B cell (primary cell): Measurements from ENCODE around the gene STX10. TPM values are rescaled to one million over a fixed set of nuclear protein-coding genes. Genes with fewer than 3 reads are reported as not detected.

Experiments
- ATAC-seq: fragments of 200-7000 bp; cut with Tn5 transposase; one replicate; pipeline ENCODE4 v1.10.0; 2021; ENCODE audit warnings: low read depth, mild to moderate bottlenecking, moderate number of reproducible peaks, moderate library complexity
- CTCF ChIA-PET: fragments of 350-600 bp; sonication (Branson Sonifier 250); formaldehyde crosslinking; loops from one replicate; lab custom pipeline; 2021; ENCODE audit warnings: antibody characterized with exemption, inconsistent platforms; lab: Charles Lee
- POLR2A ChIA-PET: fragments of 350-600 bp; sonication (Branson Sonifier 250); formaldehyde crosslinking; loops from one replicate; lab custom pipeline; 2021; ENCODE audit warnings: antibody characterized with exemption; lab: Charles Lee
- DNase-seq: peaks from one replicate; pipeline ENCODE4 v3.0.0; 2013
- H2AFZ ChIP-seq: 2 replicates; pipeline ENCODE4 v1.6.1; 2012; ENCODE audit warnings: mild to moderate bottlenecking, low read depth, low read length; ENCODE audit not compliant: insufficient read depth, poor library complexity, severe bottlenecking
- H3K27ac ChIP-seq, 2 donors: 1 replicate in 1 of 2; 2 replicates in 1 of 2; pipeline ENCODE4 v1.5.1; 2012 to 2013; ENCODE audit warnings: low read length in 2 of 2, mild to moderate bottlenecking in 2 of 2, moderate library complexity in 1 of 2
- H3K27me3 ChIP-seq, 4 experiments: fragments of 200-600 bp in 1 of 4; sonication (generic) in 1 of 4; replicated peaks in 1 of 4; 1 replicate in 2 of 4; 2 replicates in 2 of 4; pipeline versions ENCODE4 v1.6.1 to v1.7.0; 2013 to 2016; ENCODE audit warnings: low read length in 3 of 4, mild to moderate bottlenecking in 2 of 4, mixed read lengths in 1 of 4, moderate library complexity in 1 of 4; ENCODE audit not compliant: insufficient read depth in 4 of 4, control insufficient read depth in 3 of 4; ENCODE audit errors: control extremely low read depth in 1 of 4
- H3K36me3 ChIP-seq, 2 experiments: replicated peaks in 1 of 2; 1 replicate in 1 of 2; 2 replicates in 1 of 2; pipeline versions ENCODE4 v1.6.1 to v1.7.1; 2013; ENCODE audit warnings: low read length in 1 of 2; ENCODE audit not compliant: insufficient read depth in 2 of 2, control insufficient read depth in 1 of 2; ENCODE audit errors: control extremely low read depth in 1 of 2, extremely low read depth in 1 of 2
- H3K4me1 ChIP-seq, 2 donors: fragments of 200-600 bp in 1 of 2; sonication (generic) in 1 of 2; 1 replicate in 1 of 2; 2 replicates in 1 of 2; pipeline versions ENCODE4 v1.5.1 to v1.6.1; 2013 to 2017; ENCODE audit warnings: low read length in 2 of 2; ENCODE audit not compliant: control insufficient read depth in 2 of 2, insufficient read depth in 2 of 2
- H3K4me2 ChIP-seq: replicated peaks from 2 replicates; pipeline ENCODE3; 2012; ENCODE audit warnings: mild to moderate bottlenecking, low read depth, low read length; ENCODE audit not compliant: poor library complexity, severe bottlenecking
- H3K4me3 ChIP-seq, 5 experiments: fragments of 200-600 bp in 1 of 5; sonication (generic) in 1 of 5; 1 replicate in 3 of 5; 2 replicates in 2 of 5; pipeline versions ENCODE4 v1.5.1 to v1.7.0; 2011 to 2016; ENCODE audit warnings: low read length in 4 of 5, mild to moderate bottlenecking in 4 of 5, low read depth in 2 of 5, control low read depth in 1 of 5, moderate library complexity in 1 of 5; ENCODE audit not compliant: insufficient read depth in 1 of 5; ENCODE audit errors: control extremely low read depth in 1 of 5, extremely low read depth in 1 of 5
- H3K79me2 ChIP-seq: fragments of 200-600 bp; sonication (generic); one replicate; pipeline ENCODE4 v1.6.0; 2016; ENCODE audit warnings: low read length; ENCODE audit not compliant: control insufficient read depth, insufficient read depth
- H3K9ac ChIP-seq: fragments of 200-600 bp; sonication (generic); 2 replicates; pipeline ENCODE4 v1.6.1; 2017; ENCODE audit warnings: mild to moderate bottlenecking, low read length, moderate library complexity
- H3K9me3 ChIP-seq, 3 donors: one replicate each; pipeline versions ENCODE4 v1.6.1 to v1.7.1; 2013; ENCODE audit warnings: low read length in 2 of 3; ENCODE audit not compliant: control insufficient read depth in 2 of 3, insufficient read depth in 1 of 3; ENCODE audit errors: control extremely low read depth in 1 of 3
- H4K20me1 ChIP-seq: 2 replicates; pipeline ENCODE4 v1.6.0; 2012; ENCODE audit warnings: mild to moderate bottlenecking, low read length; ENCODE audit not compliant: insufficient read depth, control insufficient read depth, poor library complexity, severe bottlenecking
- H3K27ac Mint-ChIP-seq: one replicate; pipeline ENCODE4 v1.8.0; 2021; ENCODE audit warnings: mixed read lengths
- H3K27me3 Mint-ChIP-seq: one replicate; pipeline ENCODE4 v1.8.0; 2021; ENCODE audit warnings: mixed read lengths
- H3K4me1 Mint-ChIP-seq: one replicate; pipeline ENCODE4 v1.8.0; 2021; ENCODE audit warnings: mixed read lengths
- H3K4me3 Mint-ChIP-seq: one replicate; pipeline ENCODE4 v1.8.0; 2021; ENCODE audit warnings: mixed read lengths
- H3K9me3 Mint-ChIP-seq: one replicate; pipeline ENCODE4 v1.8.0; 2022; ENCODE audit warnings: mixed read lengths; ENCODE audit not compliant: insufficient read depth
- EZH2 ChIP-seq: IDR thresholded peaks from 2 replicates; pipeline ENCODE4 v1.6.1; 2012; ENCODE audit warnings: borderline replicate concordance, low read depth, mild to moderate bottlenecking, moderate library complexity, low read length; ENCODE audit not compliant: insufficient read depth, poor library complexity, severe bottlenecking
- WGBS: methylation state at CpG from one replicate; pipeline ENCODE4 v1.1.5; 2013; ENCODE audit warnings: missing lambda C conversion rate; ENCODE audit not compliant: insufficient coverage; 5-methylcytosine and 5-hydroxymethylcytosine counted together
- intact Hi-C: fragments of 100-400 bp; cut with micrococcal nuclease; formaldehyde crosslinking; loops from one replicate; pipeline ENCODE4 v1.10.0; 2022
- polyA plus RNA-seq: library from polyadenylated mRNA; depleted of rRNA; stranded (reverse); fragments of >200 nt; gene quantifications from 2 replicates; pipeline ENCODE4 v1.2.3, GENCODE V29; 2012
- total RNA-seq, 2 donors: library from RNA; stranded (reverse); fragments of 120-200 nt in 1 of 2; gene quantifications; 1 replicate in 1 of 2; 2 replicates in 1 of 2; pipeline versions ENCODE4 v1.2.3 to v1.2.4, GENCODE V29; 2013 to 2022
- TF ChIP-seq, protein P1 (sequence below): fragments of 200-600 bp; IDR thresholded peaks from one replicate; pipeline ENCODE4 v1.8.0; 2022; ENCODE audit warnings: antibody characterized with exemption, mild to moderate bottlenecking

Gene STX10
- total and polyA plus RNA-seq, 2 donors (not counting 1 experiment from before 2014, with no cell fraction given) = 59.0 to 147 TPM

DNA sequence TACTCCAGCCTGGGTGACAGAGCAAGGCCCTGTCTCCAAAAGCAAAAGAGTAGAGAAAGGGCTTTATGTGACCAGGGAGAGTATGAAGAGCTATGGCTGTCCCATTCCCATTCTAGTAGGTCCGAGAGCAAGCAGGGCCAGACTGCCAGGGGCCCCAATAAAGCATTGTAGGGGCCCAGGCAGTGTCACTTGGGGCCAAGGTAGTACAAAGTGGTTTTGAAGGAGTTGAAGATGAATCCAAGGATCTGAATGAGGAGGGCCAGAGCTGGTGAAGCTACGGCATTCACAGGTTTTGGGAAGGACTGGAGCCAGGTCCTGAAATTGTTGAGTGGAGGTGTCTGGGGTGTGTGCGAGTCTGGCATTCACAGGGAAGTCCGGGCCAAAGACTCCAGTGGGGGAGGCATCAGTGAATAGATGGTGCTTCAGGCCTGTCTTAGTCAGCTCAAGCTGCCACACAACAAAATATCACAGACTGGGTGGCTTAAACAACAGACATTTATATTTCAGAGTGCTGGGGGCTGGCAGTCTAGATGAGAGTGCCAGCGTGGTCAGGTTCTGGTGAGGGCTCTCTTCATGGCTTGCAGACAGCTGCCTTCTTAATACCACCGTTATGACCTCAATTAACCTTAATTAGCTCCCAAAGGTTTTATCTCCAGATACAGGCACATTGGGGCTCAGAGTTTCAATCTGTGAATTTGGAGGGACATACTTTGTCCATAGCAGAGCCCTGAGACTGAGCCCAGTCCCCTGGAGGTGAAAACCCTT lies 22.2 kb downstream of the STX10 start:
- Mint-ChIP-seq H3K4me3 (no peak overlapping the region), H3K27ac (no peak overlapping the region), H3K4me1 (peaks cover 12% of the 10 kb centered on the region), H3K27me3 (no peaks in the 10 kb centered on the region), H3K9me3 (no peaks in the 10 kb centered on the region)
- Histone ChIP-seq H4K20me1 (peaks cover 8% of the 10 kb centered on the region), H3K4me1 (no peaks in the 10 kb centered on the region), H3K9ac (no peak overlapping the region), H3K27me3 (no peaks in the 10 kb centered on the region), H3K9me3 (no peaks in the 10 kb centered on the region), H2AFZ (no peak overlapping the region), H3K79me2 (peaks cover 82% of the 10 kb centered on the region), H3K36me3 (no peaks in the 10 kb centered on the region), H3K4me2 (no peak overlapping the region), H3K27ac (no peak overlapping the region), H3K4me3 (no peak overlapping the region)
- intact Hi-C loops = no loop called here
- no peak for ATAC-seq
- DNase-seq = no peak
- TF ChIP-seq, protein P1, sequence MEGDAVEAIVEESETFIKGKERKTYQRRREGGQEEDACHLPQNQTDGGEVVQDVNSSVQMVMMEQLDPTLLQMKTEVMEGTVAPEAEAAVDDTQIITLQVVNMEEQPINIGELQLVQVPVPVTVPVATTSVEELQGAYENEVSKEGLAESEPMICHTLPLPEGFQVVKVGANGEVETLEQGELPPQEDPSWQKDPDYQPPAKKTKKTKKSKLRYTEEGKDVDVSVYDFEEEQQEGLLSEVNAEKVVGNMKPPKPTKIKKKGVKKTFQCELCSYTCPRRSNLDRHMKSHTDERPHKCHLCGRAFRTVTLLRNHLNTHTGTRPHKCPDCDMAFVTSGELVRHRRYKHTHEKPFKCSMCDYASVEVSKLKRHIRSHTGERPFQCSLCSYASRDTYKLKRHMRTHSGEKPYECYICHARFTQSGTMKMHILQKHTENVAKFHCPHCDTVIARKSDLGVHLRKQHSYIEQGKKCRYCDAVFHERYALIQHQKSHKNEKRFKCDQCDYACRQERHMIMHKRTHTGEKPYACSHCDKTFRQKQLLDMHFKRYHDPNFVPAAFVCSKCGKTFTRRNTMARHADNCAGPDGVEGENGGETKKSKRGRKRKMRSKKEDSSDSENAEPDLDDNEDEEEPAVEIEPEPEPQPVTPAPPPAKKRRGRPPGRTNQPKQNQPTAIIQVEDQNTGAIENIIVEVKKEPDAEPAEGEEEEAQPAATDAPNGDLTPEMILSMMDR = no peak
- TF ChIP-seq EZH2 = no peak
- WGBS = 100% methylated on average over 3 of the region's 6 CpGs
- ChIA-PET POLR2A (no interaction called here), CTCF (interaction anchor here (0.6 to 1.6 kb wide), 4 partner anchors 126 to 461 kb away, joined by 3 to 7 read pairs (median 4); no protein-coding TSS in a partner anchor)

DNA sequence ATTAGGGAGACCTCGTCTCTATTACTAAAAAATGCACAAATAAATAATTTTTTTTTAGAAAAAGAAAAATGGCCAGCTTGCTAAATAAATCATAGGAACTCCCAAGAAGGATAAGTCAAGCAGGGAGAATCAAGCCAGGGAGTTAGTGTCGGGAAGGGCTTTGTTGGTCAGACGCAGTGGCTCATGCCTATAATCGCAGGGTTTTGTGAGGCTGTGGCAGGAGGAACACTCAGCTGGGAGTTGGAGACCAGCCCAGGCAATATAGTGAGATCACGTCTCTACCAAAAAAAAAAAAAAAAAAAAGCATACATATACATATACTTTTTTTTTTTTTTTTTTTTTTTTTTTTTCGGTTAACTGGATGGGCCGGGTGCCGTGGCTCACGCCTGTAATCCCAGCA lies 23.1 kb downstream of the STX10 start:
- CTCF ChIA-PET = interaction anchor here (1.3 to 1.6 kb wide), 3 partner anchors 149 to 462 kb away, joined by 3 to 7 read pairs (median 4); no protein-coding TSS in a partner anchor
- H3K4me3 ChIP-seq = no peak overlapping the region
- peaks cover 16% of the 10 kb centered on the region for H4K20me1 ChIP-seq

More for the DNA sequence above, 23.1 kb downstream of the STX10 start:
- Histone ChIP-seq H3K9me3 (peaks cover 0 to 4% (median 0%) of the 10 kb centered on the region in 3 donors), H3K36me3 (no peaks in the 10 kb centered on the region), H3K79me2 (peaks cover 85% of the 10 kb centered on the region), H3K4me2 (no peak overlapping the region), H3K27ac (no peak overlapping the region), H2AFZ (no peak overlapping the region), H3K9ac (no peak overlapping the region), H3K4me1 (peaks cover 0 to under 1% of the 10 kb centered on the region in 2 donors), H3K27me3 (no peaks in the 10 kb centered on the region)
- no peaks in the 10 kb centered on the region for H3K27me3 Mint-ChIP-seq
- no peaks in the 10 kb centered on the region for H3K9me3 Mint-ChIP-seq
- no peak overlapping the region for H3K4me3 Mint-ChIP-seq
- 100% methylated on average over 1 of the region's 9 CpGs for WGBS
- DNase-seq = no peak
- TF ChIP-seq, protein P1 = no peak
- TF ChIP-seq EZH2 = no peak
- intact Hi-C loops = no loop called here
- no peak overlapping the region for H3K27ac Mint-ChIP-seq
- POLR2A ChIA-PET = interaction anchor here (0.6 kb wide), 1 partner anchor 14 kb away, joined by 7 read pairs; no protein-coding TSS in a partner anchor
- peaks cover 14% of the 10 kb centered on the region for H3K4me1 Mint-ChIP-seq
- ATAC-seq = no peak
